ENCODE measurements around the gene ITGBL1. TPM values are rescaled to one million over a fixed set of nuclear protein-coding genes. Genes with fewer than 3 reads are reported as not detected.

The ITGBL1 gene
- total and polyA plus RNA-seq, 2 of the 4 experiments (the other 2 are of a cell fraction): 22.2 to 24.2 TPM

DNA sequence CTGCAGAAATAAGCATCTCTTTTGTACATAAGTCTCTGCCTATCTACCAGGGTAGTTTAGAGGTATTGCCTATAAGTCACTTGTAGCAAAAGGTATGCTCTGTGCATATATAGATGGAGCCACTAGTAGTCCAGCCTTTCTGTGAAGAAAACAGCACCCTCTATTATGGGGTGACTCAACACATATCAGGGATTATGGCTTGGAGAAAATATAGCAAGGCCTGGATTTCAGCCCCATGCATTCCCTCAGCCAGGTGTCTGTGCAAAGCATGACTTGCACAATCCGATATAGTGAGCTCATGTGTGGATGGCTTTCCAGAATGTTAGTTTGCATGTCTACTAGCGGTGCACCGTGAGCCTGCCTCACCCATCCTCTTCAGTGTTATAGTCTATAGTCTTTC is 22.7 kb upstream of the ITGBL1 start:
- TF ChIP-seq SMC3 (IDR thresholded peaks at IDR 0.05; ENCODE audit: low read depth, low read length) (no peak), FOS (IDR thresholded peaks at IDR 0.05; ENCODE audit: low read depth, low read length) (no peak), NFE2L2 (IDR thresholded peaks at IDR 0.05; ENCODE audit: low read depth, low read length) (peak; percentile 47)
- ATAC-seq (ENCODE audit: low read depth) (no peak), DNase-seq (peak; percentile 7)
- ChIA-PET POLR2A (ENCODE audit: unreplicated experiment) (no interaction called here), CTCF (no interaction called here)
- Histone ChIP-seq H3K4me1 (ENCODE audit: control insufficient read depth, insufficient read depth, low read length) (no peaks in the 10 kb centered on the region), H3K4ac (ENCODE audit: low read depth, low read length) (no peak overlapping the region), H3K27me3 (ENCODE audit: control insufficient read depth, insufficient read depth, low read length) (no peaks in the 10 kb centered on the region), H3K23ac (ENCODE audit: low read depth, low read length) (no peak overlapping the region), H3K27ac (ENCODE audit: insufficient read depth, low read length) (no peak overlapping the region), H2AK5ac (ENCODE audit: low read depth, low read length) (no peak overlapping the region), H4K8ac (ENCODE audit: low read depth in 2 of 2, low read length in 2 of 2) (no peak overlapping the region), H3K4me2 (ENCODE audit: low read depth, low read length) (no peak overlapping the region), H2BK5ac (ENCODE audit: low read depth, low read length, poor library complexity, severe bottlenecking) (no peak overlapping the region), H3K36me3 (ENCODE audit: control insufficient read depth, insufficient read depth, low read length) (no peaks in the 10 kb centered on the region), H2BK120ac (ENCODE audit: low read depth, low read length) (no peak overlapping the region), H4K20me1 (ENCODE audit: insufficient read depth, low read length) (no peaks in the 10 kb centered on the region), H3K79me1 (ENCODE audit: low read depth in 1 of 2, low read length in 2 of 2) (no peaks in the 10 kb centered on the region), H3K9me3 (ENCODE audit: control insufficient read depth, insufficient read depth, low read length) (no peaks in the 10 kb centered on the region), H3K9me1 (ENCODE audit: insufficient read depth, low read length) (no peaks in the 10 kb centered on the region; the same call in 1 of the 2 replicates), H2BK15ac (ENCODE audit: low read depth, low read length) (no peak overlapping the region), H2AFZ (replicated peaks; ENCODE audit: low read length, poor library complexity) (no peak overlapping the region), H3K9ac (ENCODE audit: low read depth, low read length) (no peak overlapping the region), H3K4me3 (ENCODE audit: insufficient read depth, low read depth, low read length) (no peak overlapping the region), H3K56ac (ENCODE audit: extremely low read depth, insufficient read depth, low read length) (no peak overlapping the region), H2BK20ac (ENCODE audit: low read depth, low read length) (no peak overlapping the region), H3K18ac (ENCODE audit: low read depth, low read length) (no peak overlapping the region), H2AK9ac (replicated peaks; ENCODE audit: low read depth, low read length, poor library complexity) (no peak overlapping the region), H3K14ac (replicated peaks; ENCODE audit: low read depth, low read length) (no peak overlapping the region), H4K91ac (ENCODE audit: insufficient read depth, low read depth, low read length) (no peak overlapping the region), H4K5ac (ENCODE audit: low read depth, low read length) (no peak overlapping the region)
- in situ Hi-C loops (cut with MboI; ENCODE audit: low sequenced_read_pairs) (no loop called here), intact Hi-C loops (cut with micrococcal nuclease) (no loop called here), dilution Hi-C loops (cut with HindIII; ENCODE audit: low sequenced_read_pairs, unreplicated experiment) (no loop called here)
- no CpG with 5 or more reads among the region's 3 CpGs for WGBS, 2 experiments (ENCODE audit: extremely low coverage in 2 of 2, insufficient read length in 1 of 2)
- no TSS peak for BruUV-seq (replicated peaks)

Measured in IMR-90 (cell line).